Hematopoietic multipotent progenitor cell treated with erythropoietin and hydrocortisone succinate and interleukin-3 and kit ligand, for 4 days (in vitro differentiated cells): ENCODE results near the gene UBR3.
A peak's percentile ranks its signal among the peaks of the same experiment; 100 is the strongest.
"Not testable (repeated sequence)": the region's sequence is repeated elsewhere in the genome, so short reads cannot be mapped to it uniquely, and the experiment has no call there.

Experiments used
- DNase-seq: peaks from one replicate; pipeline ENCODE4 v3.0.0-alpha.2; 2015

UBR3 gene

DNA sequence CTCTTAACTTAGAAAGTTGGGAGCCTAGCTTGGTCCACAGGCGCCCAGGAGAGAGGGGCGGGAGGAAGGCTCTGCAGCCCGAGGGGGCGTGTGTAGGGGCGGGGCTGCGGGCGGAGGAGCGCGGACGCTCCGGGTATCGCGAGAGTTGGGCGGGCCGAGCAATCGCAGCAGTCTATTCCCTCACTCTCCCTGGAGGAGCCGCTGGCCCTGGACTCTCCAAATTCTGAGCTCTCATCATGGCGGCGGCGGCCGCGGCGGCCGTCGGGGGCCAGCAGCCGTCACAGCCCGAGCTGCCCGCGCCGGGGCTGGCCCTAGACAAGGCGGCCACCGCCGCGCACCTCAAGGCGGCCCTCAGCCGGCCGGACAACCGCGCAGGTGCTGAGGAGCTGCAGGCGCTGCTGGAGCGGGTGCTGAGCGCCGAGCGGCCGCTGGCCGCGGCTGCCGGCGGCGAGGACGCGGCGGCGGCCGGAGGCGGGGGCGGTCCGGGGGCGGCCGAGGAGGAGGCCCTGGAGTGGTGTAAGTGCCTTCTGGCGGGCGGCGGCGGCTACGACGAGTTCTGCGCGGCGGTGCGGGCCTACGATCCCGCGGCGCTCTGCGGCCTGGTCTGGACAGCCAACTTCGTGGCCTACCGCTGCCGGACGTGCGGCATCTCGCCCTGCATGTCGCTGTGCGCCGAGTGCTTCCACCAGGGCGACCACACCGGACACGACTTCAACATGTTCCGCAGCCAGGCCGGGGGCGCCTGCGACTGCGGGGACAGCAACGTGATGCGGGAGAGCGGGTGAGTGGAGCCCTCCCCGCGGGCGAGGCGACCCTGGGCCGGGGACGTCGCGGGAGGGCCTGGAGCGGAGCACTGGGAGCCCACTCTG lies at the start of gene UBR3:
Gene UBR3 (plus strand): TSS at position 183 of the 869 bp plus-strand sequence. CDS start 54 bp downstream, at position 237.
- peak; percentile 97 for DNase-seq

DNA sequence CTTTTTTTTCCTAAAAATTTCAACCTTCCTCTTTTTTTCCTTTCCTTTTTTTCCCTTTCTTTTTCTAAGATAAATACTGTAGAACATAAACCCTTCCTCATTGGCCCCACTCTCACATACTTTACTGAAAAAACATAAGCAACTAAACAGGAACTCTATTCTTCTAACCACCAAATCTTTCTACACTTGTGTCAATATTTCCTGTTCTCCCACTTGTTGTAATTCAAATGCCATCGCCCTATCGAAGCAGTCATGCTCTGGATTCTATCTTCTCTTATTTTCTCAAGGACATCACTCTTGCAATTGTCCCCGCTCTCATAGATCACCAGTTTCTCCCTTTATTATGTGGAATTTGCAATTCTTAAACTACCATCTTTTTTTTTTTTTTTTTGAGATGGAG lies 48.8 kb upstream of the UBR3 start:
- DNase-seq: peak; percentile 33

DNA sequence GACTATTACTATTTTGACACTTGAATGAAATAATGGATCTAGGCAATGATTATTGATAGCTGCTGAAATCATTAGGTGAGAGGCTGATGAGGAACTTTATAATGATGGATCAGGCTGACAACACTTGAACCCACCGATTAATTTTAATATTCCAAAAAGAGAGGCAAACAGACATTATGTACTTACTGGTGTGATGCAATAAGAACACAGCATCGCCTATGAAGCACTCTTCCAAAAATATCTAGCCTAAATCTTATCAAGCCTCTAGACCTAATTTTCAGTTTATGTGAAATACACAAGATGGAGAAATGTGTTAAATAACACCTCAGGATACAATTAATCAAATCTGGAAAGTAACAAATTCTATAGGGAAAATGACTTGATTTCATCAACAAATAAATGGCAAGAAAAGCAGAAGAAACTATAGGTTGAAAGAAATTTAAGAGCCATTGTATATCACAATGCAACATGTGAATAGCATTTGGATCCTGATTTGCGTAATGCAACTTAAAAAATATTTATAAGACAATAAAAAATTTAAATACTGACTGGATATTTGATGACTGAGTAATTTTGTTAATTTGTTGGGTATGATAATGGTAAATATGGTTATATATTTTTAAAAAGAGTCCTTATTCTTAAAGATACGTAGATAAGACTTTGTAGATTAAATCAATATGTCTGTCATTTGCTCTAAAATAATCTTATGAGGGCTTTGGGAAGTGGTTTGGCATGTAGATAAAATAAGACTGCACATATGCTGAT lies 45.8 kb upstream of the UBR3 start:
- DNase-seq: no peak

- DNase-seq: no peak
Measured at GRCh38 chr2:169782513-169782912, 44.7 kb upstream of the UBR3 start.

DNA sequence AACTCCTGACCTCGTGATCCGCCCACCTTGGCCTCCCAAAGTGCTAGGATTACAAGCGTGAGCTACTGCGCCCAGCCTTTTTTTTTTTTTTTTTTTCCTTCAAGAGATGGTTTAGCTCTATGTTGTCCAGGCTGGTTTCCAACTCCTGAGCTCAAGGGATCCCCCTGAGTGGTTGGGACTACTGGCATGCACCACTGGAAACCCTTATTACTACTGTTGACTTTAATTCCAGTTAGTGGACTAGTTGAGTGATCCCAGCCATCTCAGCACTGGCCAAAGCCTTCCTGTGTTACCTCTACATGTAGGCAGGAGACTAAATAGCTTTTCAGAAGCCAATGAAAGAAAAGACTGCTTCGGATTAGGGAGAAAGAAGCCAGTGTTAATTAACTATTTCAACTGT lies 36.7 kb upstream of the UBR3 start:
- no peak for DNase-seq

- DNase-seq: no peak
Measured at GRCh38 chr2:169795181-169795580, 32.1 kb upstream of the UBR3 start.

- DNase-seq: no peak
Measured at GRCh38 chr2:169796441-169796840, 30.8 kb upstream of the UBR3 start.

GRCh38 chr2:169797601-169798000 lies 29.7 kb upstream of the UBR3 start:
- DNase-seq: no peak

DNA sequence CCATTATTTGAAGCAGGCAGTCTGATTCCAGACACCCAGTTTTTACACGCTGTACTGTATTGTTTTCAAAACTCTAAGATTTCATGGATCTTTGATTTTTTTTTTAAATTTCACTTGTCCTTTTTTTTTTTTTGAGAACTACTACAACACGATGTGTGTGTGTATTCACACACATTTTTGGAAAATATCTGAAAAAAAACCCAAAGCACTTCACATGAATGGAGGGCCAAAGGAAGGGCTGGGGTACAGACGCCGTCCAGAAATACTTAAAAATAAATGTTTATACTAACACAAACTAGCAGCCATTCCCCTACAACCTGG lies 28.9 kb upstream of the UBR3 start:
- no peak for DNase-seq

- peak; percentile 98 for DNase-seq
Measured at GRCh38 chr2:169798718-169799592, 28.3 kb upstream of the UBR3 start, which contains the start of gene SSB. Gene SSB (plus strand): TSS chr2:169798871. CDS start chr2:169800961, 2,090 bp downstream.

GRCh38 chr2:169803480-169803879 lies 23.8 kb upstream of the UBR3 start:
- DNase-seq: no peak

GRCh38 chr2:169806586-169806985 lies 20.7 kb upstream of the UBR3 start:
- no peak for DNase-seq

- DNase-seq: no peak
Measured at GRCh38 chr2:169808221-169808620, 19.0 kb upstream of the UBR3 start.

DNA sequence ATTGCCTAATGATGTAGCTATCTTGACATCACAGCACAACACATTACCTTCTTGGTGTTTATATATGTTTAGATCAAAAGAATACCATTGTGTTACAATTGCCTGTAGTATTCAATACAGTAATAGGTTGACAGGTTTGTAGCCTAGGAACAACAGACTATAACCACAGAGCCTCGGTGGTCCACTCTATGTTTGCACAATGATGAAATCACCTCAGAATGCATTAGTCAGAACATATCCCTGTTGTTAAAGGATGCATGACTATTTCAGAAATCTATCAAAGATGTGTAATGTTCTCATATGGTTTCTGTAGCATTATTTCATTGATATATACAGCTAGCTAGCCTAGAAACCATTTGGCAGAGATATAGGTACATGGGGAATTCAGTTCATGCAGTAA lies 11.4 kb upstream of the UBR3 start:
- no peak for DNase-seq

DNA sequence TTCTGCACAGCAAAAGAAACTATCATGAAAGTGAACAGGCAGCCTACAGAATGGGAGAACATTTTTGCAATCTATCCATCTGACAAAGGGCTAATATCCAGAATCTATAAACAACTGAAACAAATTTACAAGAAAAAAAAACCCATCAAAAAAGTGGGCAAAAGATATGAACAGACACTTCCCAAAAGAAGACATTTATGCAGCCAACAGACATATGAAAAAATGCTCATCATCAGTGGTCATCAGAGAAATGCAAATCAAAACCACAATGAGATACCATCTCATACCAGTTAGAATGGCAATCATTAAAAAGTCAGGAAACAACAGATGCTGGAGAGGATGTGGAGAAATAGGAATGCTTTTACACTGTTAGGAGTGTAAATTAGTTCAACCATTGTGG lies 10.3 kb upstream of the UBR3 start:
- DNase-seq: not testable (repeated sequence)

DNA sequence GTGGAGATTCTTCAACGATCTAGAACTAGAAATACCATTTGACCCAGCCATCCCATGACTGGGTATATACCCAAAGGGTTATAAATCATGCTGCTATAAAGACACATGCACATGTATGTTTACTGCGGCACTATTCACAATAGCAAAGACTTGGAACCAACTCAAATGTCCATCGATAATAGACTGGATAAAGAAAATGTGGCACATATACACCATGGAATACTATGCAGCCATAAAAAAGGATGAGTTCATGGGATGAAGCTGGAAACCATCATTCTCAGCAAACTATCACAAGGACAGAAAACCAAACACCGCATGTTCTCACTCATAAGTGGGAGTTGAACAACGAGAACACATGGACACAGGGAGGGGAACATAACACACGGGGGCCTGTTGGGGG lies 9.9 kb upstream of the UBR3 start:
- DNase-seq: not testable (repeated sequence)

- DNase-seq: no peak
Measured at GRCh38 chr2:169818241-169818640, 9.0 kb upstream of the UBR3 start.

- DNase-seq: no peak
Measured at GRCh38 chr2:169819106-169819505, 8.1 kb upstream of the UBR3 start.

DNA sequence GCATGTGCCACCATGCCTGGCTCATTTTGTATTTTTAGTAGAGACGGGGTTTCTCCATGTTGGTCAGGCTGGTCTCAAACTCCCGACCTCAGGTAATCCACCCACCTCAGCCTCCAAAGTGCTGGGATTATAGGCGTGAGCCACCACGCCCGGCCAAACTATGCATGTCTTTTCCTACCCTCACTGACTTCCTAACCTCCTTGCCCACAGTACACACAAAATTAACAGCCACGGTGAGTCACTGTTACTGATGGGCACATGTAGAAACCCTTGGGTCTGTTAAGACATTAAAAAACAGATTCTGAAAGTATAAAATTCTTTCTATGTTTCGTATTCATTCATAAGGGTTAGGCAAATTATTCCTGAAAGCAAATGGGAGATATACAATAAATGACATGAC lies 7.2 kb upstream of the UBR3 start:
- DNase-seq: peak; percentile 31

DNA sequence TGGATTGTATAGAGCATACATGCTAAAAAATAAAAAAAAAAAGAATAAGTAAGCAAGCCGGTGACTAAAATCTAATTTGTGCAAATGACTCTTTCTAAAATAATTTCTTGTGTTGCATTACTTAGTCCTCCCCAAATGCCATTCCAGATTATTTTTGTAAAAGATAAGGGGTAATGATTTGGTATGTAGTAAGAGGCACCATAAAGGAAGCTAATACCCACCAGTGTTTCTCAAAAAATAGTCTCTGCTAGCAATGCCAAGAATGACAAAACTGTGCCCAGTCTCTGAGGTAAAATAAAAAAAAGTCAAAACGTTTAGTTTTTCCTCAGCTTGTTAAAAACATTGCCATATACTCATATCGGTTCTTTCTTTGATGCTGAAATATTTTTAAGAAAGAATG lies 5.2 kb upstream of the UBR3 start:
- DNase-seq: no peak

- DNase-seq: no peak
Measured at GRCh38 chr2:169822785-169823392, 4.4 kb upstream of the UBR3 start.

- no peak for DNase-seq
Measured at GRCh38 chr2:169823996-169824372, 3.3 kb upstream of the UBR3 start.
